Activated CD8-positive, alpha-beta memory T cell treated with anti-CD3 and anti-CD28 coated beads, Interleukin-2, amount 50 U/mL, for 1 hour (primary cell): ENCODE results near the gene NLRP9.

ENCODE experiments used
- DNase-seq: peaks from one replicate; pipeline ENCODE4 v3.0.0-alpha.2; 2020; ENCODE audit errors: extremely low read depth

Gene NLRP9

DNA sequence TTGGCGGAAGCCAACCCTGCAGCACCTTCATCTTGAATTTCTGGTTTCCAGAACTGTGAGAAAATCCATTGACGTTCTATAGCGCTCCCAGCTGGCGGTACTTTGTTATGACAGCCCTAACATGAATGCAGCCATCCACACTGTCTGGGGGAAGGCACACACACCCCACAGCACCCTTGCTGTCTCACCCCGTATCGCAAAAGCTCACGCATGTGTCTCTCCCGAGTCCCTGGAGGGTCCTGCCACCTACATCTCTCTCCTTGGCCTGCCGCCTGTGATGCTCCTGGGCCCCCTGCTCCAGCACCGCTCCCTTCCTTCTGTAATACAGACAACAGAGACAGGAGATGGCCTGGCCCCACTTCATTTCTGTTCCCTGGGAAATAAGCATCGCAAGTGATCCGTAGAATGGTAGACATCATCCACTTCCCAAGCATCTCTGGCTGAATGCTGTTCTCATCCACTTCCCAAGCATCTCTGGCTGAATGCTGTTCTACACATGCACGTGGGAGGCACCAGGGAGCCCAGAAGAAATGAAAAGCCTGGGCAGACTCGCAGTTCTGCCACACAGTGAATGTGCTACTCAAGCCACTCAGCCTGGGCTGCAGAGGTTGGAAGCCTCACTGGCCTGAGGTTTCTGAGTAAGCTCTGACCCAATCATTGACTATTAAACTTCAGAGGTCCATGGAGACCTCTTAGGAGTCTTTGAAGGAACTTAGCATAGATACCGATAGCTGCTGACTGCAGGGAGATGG is 33.5 kb downstream of the NLRP9 start:
- DNase-seq = no peak

DNA sequence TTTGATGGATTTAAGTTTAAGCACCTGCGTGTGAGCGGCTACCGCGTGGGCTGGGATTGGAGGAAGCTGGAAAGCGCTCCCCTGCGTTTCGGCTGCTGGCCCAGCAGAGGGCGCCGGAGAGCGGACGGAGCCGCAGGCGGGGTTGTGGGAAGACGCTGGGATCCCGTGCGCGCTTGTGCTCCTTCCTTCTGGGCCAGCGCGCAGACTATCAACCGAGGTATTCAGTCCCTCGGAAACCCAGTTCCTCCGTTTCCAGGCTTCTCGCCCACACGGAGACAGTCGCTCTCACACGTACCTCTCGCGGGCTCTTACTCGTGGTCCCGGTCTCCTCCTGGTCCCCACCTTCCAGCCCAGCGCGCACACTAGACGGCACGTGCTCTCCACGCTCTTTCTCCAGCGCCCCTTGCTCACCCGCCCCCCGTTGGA is 34.4 kb downstream of the NLRP9 start:
- DNase-seq = no peak

DNA sequence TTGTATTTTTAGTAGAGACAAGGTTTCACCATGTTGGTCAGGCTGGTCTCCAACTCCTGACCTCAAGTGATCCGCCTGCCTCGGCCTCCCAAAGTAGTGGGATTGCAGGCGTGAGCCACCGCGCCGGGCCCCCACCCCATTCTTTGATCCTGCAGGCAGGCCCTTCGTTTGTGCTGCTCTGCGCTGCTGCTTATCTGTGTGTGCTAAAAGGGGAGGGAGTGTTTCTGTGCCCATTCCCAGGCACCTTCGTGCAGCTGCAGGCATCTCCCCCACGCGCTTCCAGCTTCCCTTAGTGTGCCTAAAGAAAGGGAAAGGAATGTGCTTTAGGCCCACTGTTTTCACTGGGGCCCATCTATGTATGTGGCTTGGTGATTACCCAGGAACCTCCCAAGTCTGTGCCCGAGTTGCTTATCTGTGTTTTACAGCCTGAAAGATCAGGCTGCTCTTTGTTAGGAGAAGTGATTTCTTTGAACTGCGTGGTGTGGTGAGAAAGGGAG is 36.0 kb downstream of the NLRP9 start:
- DNase-seq = no peak

DNA sequence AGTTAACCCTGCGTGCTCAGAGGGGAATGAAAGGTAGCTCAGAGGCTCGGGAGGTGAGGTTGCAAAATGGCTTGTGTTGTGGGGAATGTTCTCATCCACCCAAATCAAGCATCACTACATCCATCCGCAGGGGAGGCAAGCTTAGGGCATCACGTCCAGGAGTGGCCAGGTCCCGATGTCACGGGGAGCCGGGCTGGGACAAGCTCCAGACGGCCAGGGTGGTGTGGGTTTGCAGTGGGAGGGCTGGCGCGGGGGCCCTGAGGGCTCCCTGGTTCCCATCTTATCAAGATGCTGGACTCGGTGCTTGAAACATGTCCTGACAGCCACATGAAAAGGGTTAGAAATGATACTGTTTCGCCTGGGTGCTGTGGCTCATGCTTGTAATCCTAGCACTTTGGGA is 37.4 kb downstream of the NLRP9 start:
- DNase-seq = no peak

DNA sequence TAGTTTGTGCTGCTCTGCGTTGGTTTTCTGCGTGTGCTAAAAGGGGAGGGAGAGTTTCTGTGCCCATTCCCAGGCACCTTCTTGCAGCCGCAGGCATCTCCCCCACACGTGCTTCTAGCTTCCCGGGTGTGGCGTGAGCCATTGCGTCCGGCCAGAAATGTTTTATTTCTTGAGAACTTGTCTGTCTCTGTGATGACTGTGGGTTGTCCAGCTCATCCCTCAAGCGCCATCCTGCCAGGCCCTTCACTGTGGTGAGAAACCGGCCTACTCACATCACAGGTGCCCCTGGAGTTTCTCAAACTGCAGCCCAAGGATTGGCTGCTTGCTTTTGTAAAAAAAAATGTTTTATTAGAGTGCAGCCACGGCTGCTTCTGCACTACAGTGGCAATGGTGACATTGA is 39.0 kb downstream of the NLRP9 start:
- DNase-seq = no peak

DNA sequence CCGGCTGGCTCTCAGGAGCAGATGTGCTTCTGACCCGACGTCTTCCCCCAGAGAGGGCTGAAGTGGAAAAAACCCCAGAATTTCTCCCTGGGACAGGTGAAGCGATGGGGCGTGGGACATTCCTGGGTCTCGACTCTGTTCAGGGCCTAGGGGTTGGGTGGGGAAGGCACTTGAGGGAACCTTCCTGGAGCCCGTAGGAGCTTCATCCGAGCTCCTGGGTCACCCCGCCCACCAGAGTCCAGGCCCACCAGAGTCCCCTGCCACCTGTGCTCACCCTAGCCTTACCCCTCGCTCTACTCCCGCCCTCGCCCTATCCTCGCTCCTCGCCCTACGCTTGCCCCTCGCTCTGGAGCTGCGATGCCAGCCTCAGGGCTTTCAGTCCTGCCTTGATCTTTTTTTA is 39.9 kb downstream of the NLRP9 start:
- DNase-seq = no peak

DNA sequence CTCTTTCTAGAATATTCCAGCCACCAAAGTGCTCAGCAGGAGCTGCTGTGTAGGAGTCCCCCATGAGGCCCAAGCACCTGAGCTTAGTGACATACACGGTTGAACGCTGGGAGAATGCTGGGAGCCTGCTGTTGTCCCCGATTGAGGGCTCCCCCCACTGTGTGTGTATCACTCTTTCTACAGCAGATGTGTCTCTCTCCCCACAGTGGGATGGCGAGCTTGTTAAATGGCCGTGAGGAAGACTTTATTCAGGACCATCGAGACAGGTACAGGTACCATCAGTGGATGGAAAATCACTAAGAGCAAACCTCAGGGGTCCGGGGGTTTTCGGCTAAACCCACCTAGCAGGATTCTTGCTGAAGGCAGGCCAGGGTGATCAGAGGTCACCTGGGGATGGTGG is 40.5 kb downstream of the NLRP9 start:
- DNase-seq = no peak

DNA sequence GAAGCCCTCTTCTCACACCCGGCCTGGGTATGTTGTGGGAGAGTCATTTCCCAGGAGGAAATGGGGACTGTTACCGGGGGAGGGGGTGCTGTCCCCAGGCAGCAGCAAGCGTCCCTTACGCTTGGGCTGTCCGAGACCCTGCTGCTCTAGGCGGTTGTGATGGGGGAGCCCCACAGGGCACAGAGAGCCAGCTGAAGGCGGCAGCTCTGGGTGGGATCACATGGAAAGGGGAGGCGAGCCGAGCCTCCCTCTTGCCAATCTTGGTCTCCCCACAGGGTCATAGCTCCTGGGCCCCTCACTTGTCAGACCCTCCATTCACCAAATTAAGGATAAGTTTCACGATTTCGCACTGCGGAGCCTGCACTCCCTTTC is 41.1 kb downstream of the NLRP9 start:
- no peak for DNase-seq

DNA sequence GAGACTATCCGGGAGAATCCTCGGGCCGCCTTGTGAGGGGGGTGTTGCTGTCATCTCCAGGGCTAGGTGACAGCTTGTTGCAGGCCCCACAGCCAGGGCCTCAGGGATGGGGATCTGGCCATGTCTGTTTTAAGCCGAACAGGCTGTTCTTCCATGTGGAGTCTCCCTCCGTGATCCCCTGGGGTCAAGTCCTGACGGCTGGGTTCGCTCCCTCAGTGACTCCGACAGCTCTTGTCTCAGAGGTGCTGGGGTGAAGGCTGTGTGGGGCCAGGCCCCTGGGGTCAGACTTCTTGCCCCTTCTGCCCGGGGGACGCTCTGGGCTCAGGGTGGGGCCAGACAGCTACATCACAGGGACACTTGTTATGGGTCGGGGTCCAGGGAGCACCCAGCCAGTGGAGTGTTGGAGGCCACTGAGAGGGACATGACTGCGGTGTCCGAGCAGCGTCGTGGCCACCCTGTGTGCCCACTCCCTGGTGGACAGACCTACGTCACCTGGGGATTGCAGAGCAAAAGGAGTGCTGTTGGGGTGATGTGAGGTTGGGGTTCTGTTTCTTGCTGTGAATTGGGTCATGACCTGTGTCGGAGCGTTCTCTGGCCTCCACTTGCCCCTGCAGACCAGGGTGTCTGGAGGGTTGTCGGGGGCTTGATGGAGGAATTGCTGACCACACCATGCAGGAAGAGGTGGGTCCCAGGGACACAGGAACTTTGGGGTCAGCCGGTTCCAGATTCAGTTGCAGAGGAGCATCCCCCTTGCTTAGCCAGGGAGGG is 41.7 kb downstream of the NLRP9 start:
- DNase-seq = no peak

DNA sequence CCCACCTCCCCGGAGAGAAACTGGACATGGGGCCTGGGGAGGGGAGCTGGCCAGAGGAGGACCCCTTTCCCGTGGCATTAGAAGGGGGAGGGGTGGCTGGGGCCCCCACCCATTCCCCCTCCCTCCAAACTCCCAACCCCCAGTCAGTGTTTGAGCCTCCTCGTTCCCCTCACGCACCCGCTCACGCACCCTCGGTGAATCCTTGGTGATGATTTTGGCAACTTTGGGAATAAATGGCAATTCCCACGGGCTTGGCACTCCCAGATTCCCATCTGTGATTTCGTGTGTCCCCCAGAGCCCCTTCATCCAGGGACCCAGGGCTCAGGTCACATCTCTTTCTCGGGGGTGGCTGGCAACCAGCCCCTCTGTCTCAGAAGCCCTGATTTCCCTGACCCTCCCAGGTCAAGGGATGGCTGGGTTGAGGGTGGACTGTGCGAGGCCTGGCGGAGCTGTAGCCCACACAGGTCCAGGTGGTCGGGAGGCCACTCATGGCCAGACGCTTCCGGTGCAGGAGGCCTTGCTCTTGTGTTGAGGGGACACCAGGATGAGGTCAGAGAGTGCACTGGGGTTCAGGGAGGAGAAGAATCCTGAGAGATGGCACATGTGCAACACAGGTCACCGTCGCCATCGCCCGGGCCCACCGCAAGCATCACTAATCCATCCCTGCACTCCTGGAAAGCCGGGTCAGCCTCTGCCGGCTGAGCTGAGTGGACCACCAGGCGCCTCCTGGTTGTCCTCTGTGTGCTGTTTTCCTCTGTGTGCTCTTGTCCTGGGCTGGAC is 42.5 kb downstream of the NLRP9 start:
- no peak for DNase-seq

DNA sequence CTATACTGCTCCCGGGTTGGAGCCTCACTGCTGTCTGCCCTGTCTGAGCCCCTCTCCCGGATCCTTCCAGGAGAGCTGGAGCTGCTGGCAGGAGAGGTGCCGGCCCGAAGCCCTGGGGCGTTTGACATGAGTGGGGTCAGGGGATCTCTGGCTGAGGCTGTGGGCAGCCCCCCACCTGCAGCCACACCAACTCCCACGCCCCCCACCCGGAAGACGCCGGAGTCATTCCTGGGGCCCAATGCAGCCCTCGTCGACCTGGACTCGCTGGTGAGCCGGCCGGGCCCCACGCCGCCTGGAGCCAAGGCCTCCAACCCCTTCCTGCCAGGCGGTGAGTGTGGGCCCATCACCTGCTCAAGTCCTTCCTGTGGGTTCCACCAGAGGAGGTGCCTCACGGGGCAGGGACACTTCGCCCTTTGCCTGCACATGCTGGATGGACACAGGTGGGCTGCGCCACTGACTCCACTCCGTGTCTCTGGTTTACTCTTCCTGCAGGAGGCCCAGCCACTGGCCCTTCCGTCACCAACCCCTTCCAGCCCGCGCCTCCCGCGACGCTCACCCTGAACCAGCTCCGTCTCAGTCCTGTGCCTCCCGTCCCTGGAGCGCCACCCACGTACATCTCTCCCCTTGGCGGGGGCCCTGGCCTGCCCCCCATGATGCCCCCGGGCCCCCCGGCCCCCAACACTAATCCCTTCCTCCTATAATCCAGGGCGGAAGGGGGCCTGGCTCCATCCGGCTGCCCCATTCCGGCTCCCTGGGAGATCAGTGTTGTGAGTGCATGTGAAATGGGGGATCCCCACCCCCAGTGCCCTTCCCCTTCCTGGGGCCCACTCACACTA is 43.3 kb downstream of the NLRP9 start:
- DNase-seq = no peak

DNA sequence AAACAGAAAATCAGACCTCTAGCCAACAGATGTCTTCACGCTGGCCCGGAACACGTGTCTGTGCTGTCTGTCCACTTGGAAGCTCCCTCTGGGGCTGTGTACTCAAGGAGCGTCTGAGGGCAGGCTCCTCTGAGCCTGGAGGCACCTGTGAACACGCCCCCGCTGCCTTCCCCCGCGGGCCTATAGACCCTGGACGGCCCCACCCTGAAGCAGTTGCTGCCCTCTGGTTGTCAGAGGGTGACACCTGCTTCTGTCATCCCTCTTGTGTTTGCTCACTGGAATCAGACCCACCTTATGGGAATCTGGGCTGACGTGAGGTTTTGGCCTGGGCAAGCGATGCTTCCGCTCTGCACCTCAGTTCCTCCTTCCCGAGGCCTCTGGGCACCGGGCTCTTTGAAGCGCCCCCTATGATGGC is 44.0 kb downstream of the NLRP9 start:
- no peak for DNase-seq

DNA sequence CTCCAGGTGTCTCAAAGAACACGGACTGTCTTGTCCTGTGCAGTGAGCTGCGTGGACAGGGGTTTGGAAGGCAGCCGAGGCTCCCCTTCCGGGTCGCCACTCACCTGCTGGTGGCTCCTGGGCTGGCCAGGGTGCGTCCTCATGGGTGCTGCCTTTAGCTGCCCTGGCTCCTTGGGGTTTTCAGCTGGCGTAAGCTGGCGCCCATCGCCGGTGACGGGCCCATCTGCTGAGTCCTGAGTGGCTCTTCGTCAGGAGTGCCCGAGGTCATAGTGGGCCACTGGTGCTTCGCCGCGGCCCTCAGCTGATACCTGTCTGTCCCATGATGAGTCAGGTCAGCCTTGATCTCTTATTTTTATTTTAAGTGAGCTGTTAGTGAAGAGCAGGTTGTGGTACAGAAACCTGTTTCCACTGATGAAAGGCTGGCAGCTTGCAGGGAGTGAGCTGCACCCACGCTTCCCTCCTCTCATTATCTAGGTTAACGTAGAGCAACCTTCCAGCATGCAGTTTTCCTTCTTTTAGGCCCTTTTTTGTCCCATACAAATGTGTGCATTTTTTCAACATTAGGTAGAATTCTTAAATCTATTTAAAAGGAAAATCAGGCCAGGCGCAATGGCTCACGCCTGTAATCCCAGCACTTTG is 44.7 kb downstream of the NLRP9 start:
- DNase-seq = no peak

DNA sequence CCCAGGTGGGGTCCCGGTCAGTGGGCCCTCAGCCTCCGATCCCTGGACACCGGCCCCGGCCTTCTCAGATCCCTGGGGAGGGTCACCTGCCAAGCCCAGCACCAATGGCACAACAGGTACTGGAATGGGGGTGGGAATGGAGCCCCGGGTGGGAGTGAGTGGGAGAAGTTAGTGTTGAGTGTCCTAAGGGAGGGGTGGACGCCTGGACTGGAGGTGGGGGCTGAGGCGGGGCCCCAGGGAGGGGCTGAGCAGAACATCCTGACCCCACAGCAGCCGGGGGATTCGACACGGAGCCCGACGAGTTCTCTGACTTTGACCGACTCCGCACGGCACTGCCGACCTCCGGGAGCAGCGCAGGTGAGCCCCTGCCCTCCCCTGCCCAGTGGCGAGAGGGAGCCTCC is 45.5 kb downstream of the NLRP9 start:
- DNase-seq = no peak

DNA sequence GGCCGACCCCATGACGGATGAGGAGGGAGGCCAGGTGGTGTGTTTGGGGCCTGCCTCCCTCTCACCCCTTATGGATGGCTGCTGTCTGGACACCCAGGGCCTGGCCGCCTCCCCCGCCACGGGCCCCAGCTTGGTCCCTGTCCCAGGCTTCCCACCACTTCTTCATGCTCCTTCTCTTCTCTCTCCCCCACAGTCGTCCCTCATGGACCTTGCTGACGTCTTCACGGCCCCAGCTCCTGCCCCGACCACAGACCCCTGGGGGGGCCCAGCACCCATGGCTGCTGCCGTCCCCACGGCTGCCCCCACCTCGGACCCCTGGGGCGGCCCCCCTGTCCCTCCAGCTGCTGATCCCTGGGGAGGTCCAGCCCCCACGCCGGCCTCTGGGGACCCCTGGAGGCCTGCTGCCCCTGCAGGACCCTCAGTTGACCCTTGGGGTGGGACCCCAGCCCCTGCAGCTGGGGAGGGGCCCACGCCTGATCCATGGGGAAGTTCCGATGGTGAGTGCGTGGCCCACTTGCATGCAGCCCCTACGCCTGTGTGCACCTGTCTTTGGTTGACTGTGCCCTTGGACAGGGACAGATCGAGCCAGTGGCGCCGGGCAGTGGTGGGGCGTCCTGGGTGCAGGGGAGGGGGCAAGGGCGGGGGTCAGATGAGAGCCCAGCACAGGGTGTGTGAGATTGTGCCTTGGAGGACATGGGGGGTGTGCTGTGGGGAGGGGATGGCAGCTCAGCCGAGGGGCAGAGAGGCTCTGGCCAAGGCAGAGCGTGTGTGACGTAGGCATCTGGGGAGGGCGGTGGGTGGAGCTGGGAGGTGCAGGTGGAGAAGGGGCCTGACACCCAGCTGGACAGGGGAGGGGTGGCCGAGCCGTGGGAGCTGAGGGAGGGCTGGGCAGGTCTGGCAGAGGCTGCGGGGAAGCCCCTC is 46.4 kb downstream of the NLRP9 start:
- no peak for DNase-seq

DNA sequence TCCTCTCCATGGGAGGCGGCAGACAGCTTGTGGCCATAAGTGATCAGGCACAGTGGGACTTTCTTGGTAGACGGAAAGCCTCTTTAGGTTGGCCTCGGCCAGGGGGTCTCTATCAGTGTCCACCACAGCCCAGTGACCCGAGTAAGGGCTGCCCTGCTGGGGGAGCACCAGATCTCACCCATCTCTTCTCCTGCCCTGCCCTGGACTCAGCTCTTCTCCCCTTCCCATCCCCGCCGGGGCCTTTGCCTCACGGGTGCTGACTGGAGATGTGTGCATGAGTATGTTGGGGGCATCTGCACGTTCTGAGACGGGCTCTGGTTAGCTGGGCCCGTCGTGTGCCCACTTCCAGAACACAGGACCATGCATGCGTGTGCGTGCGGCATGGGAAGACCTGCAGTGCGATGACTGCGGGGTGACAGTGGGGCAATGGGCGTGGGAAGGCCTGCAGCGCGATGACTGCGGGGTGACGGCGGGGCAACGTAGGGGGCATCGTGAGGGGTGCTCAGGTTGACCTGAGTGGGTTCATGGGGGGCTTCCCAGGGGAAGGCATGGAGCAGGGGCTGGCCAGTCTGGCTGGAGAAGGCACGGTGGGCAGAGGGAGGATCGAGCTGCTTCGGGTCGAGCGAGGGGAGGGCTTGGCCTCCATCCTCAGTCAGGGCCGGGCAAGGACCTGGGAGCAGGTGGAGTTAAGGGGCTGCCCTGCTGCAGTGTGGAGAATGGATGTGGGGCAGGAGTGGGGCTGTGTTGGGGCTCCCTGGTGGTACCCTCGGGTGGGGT is 47.2 kb downstream of the NLRP9 start:
- DNase-seq = no peak

DNA sequence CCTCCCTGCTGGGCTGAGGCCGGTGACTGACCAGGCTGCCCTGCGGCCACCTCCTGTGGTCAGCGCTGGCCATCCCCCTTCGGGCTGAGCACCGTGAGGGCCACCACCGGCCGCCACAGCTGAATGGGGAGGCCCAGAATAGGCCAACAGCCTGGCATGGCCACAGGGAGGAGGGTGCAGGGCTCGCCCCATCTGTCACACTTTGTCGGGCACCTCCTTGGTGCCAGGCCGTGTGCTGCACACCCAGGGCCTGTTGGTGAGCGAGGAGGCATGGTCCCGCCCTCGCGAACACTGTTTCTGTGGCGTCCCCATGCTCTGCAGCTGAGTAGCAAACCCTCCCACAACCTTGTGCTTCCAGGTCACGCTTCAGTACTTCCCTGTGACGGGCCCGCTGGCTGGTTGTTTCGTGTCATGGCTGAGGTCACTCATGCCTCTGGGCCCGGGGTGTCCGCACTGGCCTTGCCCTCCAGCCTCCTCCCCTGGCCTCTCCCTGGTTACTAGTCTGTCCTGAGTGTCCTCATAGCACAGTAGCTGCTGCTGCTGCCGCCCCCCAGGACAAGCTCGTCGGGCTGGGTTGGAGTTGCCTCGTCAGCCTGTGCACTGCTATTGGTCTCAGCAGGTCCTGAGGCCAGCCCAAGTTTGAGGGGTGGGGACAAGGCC is 48.0 kb downstream of the NLRP9 start:
- no peak for DNase-seq

DNA sequence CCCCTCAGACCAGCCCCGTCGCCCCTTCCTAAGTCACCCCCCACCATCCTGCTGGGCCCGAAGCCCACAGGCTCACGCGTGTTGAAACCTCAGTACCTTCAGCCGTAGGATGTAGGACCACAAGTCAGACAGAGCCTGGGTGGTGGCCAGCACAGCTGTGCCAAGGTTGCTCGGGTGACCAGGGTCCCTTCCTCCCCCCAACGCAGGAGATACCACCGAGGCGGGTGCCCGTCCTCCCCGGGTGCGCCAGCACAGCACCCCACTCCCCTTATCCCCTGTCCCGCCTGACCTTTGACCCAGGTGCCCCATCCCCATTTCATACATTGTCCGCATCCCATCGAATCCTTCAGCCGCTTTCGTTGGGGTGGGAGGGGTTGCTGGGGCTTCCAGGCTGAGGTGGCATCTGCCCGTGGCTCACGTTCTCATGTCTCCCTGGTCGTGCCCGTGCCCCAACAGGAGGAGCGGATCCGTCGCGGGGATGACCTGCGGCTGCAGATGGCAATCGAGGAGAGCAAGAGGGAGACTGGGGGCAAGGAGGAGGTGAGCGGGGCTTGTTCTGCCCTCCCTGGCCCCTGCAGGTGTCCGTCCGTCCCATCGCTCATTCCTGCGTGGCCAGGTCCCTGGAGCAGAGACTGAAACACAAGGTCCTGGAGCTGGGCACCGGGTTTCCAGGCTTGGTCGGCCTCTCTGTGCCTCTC is 48.6 kb downstream of the NLRP9 start:
- no peak for DNase-seq
